Left ventricle myocardium inferior (tissue), 1 donor: Measurements from ENCODE around the gene STK39. TPM values are rescaled to one million over a fixed set of nuclear protein-coding genes. Genes with fewer than 3 reads are reported as not detected.

Experiments used
- DNase-seq: peaks from one replicate; pipeline ENCODE4 v3.0.0-alpha.2; 2020
- H3K27ac ChIP-seq: fragments of 200-600 bp; replicated peaks from 2 replicates; pipeline ENCODE4 v1.8.0; 2021
- H3K27me3 ChIP-seq: fragments of 200-600 bp; 2 replicates; pipeline ENCODE4 v1.8.0; 2021; ENCODE audit warnings: low read depth
- H3K36me3 ChIP-seq: fragments of 200-600 bp; 2 replicates; pipeline ENCODE4 v1.8.0; 2021
- H3K4me1 ChIP-seq: fragments of 200-600 bp; 2 replicates; pipeline ENCODE4 v1.8.0; 2021
- H3K4me3 ChIP-seq: fragments of 200-600 bp; 2 replicates; pipeline ENCODE4 v1.8.0; 2021; ENCODE audit warnings: mild to moderate bottlenecking, moderate library complexity
- H3K9me3 ChIP-seq: fragments of 200-600 bp; replicated peaks from 2 replicates; pipeline ENCODE4 v1.8.0; 2021
- CTCF ChIP-seq: fragments of 200-600 bp; IDR thresholded peaks from 2 replicates; pipeline ENCODE4 v1.8.0; 2021; ENCODE audit warnings: antibody characterized with exemption, mild to moderate bottlenecking, borderline replicate concordance
- intact Hi-C: fragments of 100-400 bp; cut with micrococcal nuclease; formaldehyde crosslinking; loops from one replicate; pipeline ENCODE4 v1.11.0; 2022
- total RNA-seq: library from RNA; stranded (reverse); fragmentation: NEBNext Ultra II Directional; extraction: Animal tissue kit (Norgen Biotek cat#: 25700); gene quantifications from one replicate; pipeline ENCODE4 v1.2.1, GENCODE V29; 2021
- donor health status: DM: no; HTN: yes; CAD: no; lungs with severe emphysema.

STK39 gene
- total RNA-seq, 1 donor from 2014 or later: 23.2 TPM

GRCh38 chr2:168180914-168181313, 66.5 kb downstream of the STK39 start:
- intact Hi-C loops: no loop called here
- Histone ChIP-seq H3K27me3 (no peaks in the 10 kb centered on the region), H3K27ac (no peak overlapping the region), H3K4me1 (peaks cover 51% of the 10 kb centered on the region), H3K36me3 (peaks cover 7% of the 10 kb centered on the region), H3K4me3 (no peak overlapping the region), H3K9me3 (no peaks in the 10 kb centered on the region)
- no peak for DNase-seq
- no peak for TF ChIP-seq CTCF

GRCh38 chr2:168180483-168180882, 66.9 kb downstream of the STK39 start:
- no peak for DNase-seq
- TF ChIP-seq CTCF: no peak
- Histone ChIP-seq H3K36me3 (peaks cover 7% of the 10 kb centered on the region), H3K27ac (no peak overlapping the region), H3K4me1 (peaks cover 46% of the 10 kb centered on the region), H3K4me3 (no peak overlapping the region), H3K9me3 (no peaks in the 10 kb centered on the region), H3K27me3 (no peaks in the 10 kb centered on the region)
- intact Hi-C loops: no loop called here

- Histone ChIP-seq H3K9me3 (no peaks in the 10 kb centered on the region), H3K27me3 (no peaks in the 10 kb centered on the region), H3K4me3 (no peak overlapping the region), H3K4me1 (peaks cover 37% of the 10 kb centered on the region), H3K36me3 (peaks cover 7% of the 10 kb centered on the region), H3K27ac (no peak overlapping the region)
- intact Hi-C loops: no loop called here
- no peak for DNase-seq
- TF ChIP-seq CTCF: no peak
Measured at GRCh38 chr2:168179592-168179991, 67.8 kb downstream of the STK39 start.

- Histone ChIP-seq H3K27me3 (no peaks in the 10 kb centered on the region), H3K27ac (no peak overlapping the region), H3K4me3 (no peak overlapping the region), H3K36me3 (peaks cover 7% of the 10 kb centered on the region), H3K4me1 (peaks cover 29% of the 10 kb centered on the region), H3K9me3 (no peaks in the 10 kb centered on the region)
- TF ChIP-seq CTCF: no peak
- intact Hi-C loops: no loop called here
- no peak for DNase-seq
Measured at GRCh38 chr2:168178520-168179324, 68.7 kb downstream of the STK39 start.

GRCh38 chr2:168176402-168176801, 71.0 kb downstream of the STK39 start:
- peak overlapping the region; percentile 44 for H3K27ac ChIP-seq
- TF ChIP-seq CTCF: no peak
- H3K4me1 ChIP-seq: peaks cover 28% of the 10 kb centered on the region
- no peak overlapping the region for H3K4me3 ChIP-seq
- peaks cover 6% of the 10 kb centered on the region for H3K36me3 ChIP-seq
- DNase-seq: no peak
- intact Hi-C loops: no loop called here
- no peaks in the 10 kb centered on the region for H3K9me3 ChIP-seq
- no peaks in the 10 kb centered on the region for H3K27me3 ChIP-seq
